HepG2 (cell line): Measurements from ENCODE around the gene CFAP43. TPM values are rescaled to one million over a fixed set of nuclear protein-coding genes. Genes with fewer than 3 reads are reported as not detected.

Source experiments
- ATAC-seq: fragments of 200-7000 bp; cut with Tn5 transposase; 3 replicates; pipeline ENCODE4 v1.9.1; 2020; ENCODE audit warnings: mild to moderate bottlenecking, moderate library complexity
- BruUV-seq: library from RNA; stranded (reverse); fragments of 400-500 nt; replicated peaks from 2 replicates; lab custom pipeline; 2021; lab: Mats Ljungman, UMichigan
- CTCF ChIA-PET: fragments of 300-600 bp; formaldehyde crosslinking; extraction: SDS; loops from one replicate; lab custom pipeline; 2021; ENCODE audit warnings: low total read pairs, inconsistent platforms, low intra/inter-chr PET ratio; lab: Yijun Ruan, JAX
- POLR2A ChIA-PET: fragments of 350-600 bp; sonication (Branson Sonifier 250); formaldehyde crosslinking; loops from one replicate; lab custom pipeline; 2020; ENCODE audit warnings: antibody characterized with exemption, inconsistent platforms; lab: Yijun Ruan, JAX
- DNase-seq: peaks from one replicate; pipeline ENCODE4 v3.0.0-alpha.2; 2015; ENCODE audit warnings: low spot score
- FAIRE-seq: peaks from 3 replicates; lab custom pipeline; 2011; peaks lifted over from hg19 to GRCh38; lab: Jason Lieb, UNC
- H2AFZ ChIP-seq: one replicate; pipeline ENCODE4 v1.6.1; 2011; ENCODE audit warnings: low read length, inconsistent platforms
- H3K27ac ChIP-seq: fragments of 300-600 bp; 3 replicates; pipeline ENCODE4 v1.8.0; 2011; ENCODE audit warnings: mixed run types, mild to moderate bottlenecking, mixed read lengths, low read length, inconsistent platforms; ENCODE audit not compliant: insufficient read depth; ENCODE audit errors: extremely low read length
- H3K27me3 ChIP-seq, 2 experiments: fragments of 200-600 bp in 1 of 2; 2 replicates in 1 of 2; 3 replicates in 1 of 2; pipeline versions ENCODE4 v1.6.0 to v1.8.0; 2011; ENCODE audit warnings: low read length in 2 of 2, mild to moderate bottlenecking in 2 of 2, moderate library complexity in 2 of 2, inconsistent platforms in 1 of 2; ENCODE audit not compliant: insufficient read depth in 2 of 2, control insufficient read depth in 1 of 2
- H3K36me3 ChIP-seq, 2 experiments: fragments of 200-600 bp in 1 of 2; replicated peaks in 1 of 2; 2 replicates in 1 of 2; 3 replicates in 1 of 2; pipeline versions ENCODE4 v1.5.1 to v1.8.0; 2011; ENCODE audit warnings: low read length in 2 of 2, inconsistent platforms in 1 of 2; ENCODE audit not compliant: insufficient read depth in 2 of 2, control insufficient read depth in 1 of 2
- H3K4me1 ChIP-seq: 2 replicates; pipeline ENCODE4 v1.5.1; 2012; ENCODE audit warnings: low read length, inconsistent platforms; ENCODE audit not compliant: insufficient read depth
- H3K4me2 ChIP-seq: 2 replicates; pipeline ENCODE4 v1.6.0; 2011; ENCODE audit warnings: low read depth, low read length, inconsistent platforms
- H3K4me3 ChIP-seq, 3 experiments: fragments of 200-600 bp in 1 of 3; sonication (generic), shearing (Covaris generic) in 1 of 3; replicated peaks in 1 of 3; 2 replicates each; pipeline ENCODE4 v1.5.1; 2011 to 2016; ENCODE audit warnings: low read length in 3 of 3, inconsistent platforms in 2 of 3, low read depth in 2 of 3, mild to moderate bottlenecking in 2 of 3, control low read depth in 1 of 3, mixed read lengths in 1 of 3; ENCODE audit not compliant: insufficient read depth in 1 of 3
- H3K79me2 ChIP-seq: one replicate; pipeline ENCODE4 v1.6.1; 2011; ENCODE audit warnings: low read length, inconsistent platforms; ENCODE audit not compliant: insufficient read depth
- H3K9ac ChIP-seq: 2 replicates; pipeline ENCODE4 v1.6.0; 2011; ENCODE audit warnings: mild to moderate bottlenecking, low read depth, low read length, inconsistent platforms; ENCODE audit not compliant: insufficient read depth
- H3K9me3 ChIP-seq: 2 replicates; pipeline ENCODE4 v1.5.1; 2012; ENCODE audit warnings: mild to moderate bottlenecking, low read length
- H4K20me1 ChIP-seq: 2 replicates; pipeline ENCODE4 v1.6.0; 2011; ENCODE audit warnings: inconsistent platforms, mild to moderate bottlenecking, low read length, moderate library complexity; ENCODE audit not compliant: insufficient read depth
- ARID5B ChIP-seq: IDR thresholded peaks from 2 replicates; pipeline ENCODE4 v1.4.0; 2020; ENCODE audit warnings: mild to moderate bottlenecking, missing genetic modification reagents
- NFRKB ChIP-seq: fragments of 450-650 bp; IDR thresholded peaks from 2 replicates; pipeline ENCODE4 v1.6.1; 2017
- PHF21A ChIP-seq: sonication (generic); formaldehyde crosslinking; IDR thresholded peaks from 2 replicates; pipeline ENCODE4 v1.5.0; 2020; ENCODE audit warnings: mild to moderate bottlenecking, missing genetic modification reagents
- RNF219 ChIP-seq: sonication (generic); formaldehyde crosslinking; IDR thresholded peaks from 2 replicates; pipeline ENCODE4 v1.5.0; 2020; ENCODE audit warnings: mild to moderate bottlenecking, missing genetic modification reagents
- SALL1 ChIP-seq: sonication (generic); formaldehyde crosslinking; IDR thresholded peaks from 2 replicates; pipeline ENCODE4 v1.8.0; 2022; ENCODE audit warnings: mild to moderate bottlenecking, missing genetic modification reagents
- ZBTB3 ChIP-seq: sonication (generic); formaldehyde crosslinking; IDR thresholded peaks from 2 replicates; pipeline ENCODE4 v1.4.0; 2020; ENCODE audit warnings: low read depth, mild to moderate bottlenecking, moderate library complexity, missing genetic modification reagents, borderline replicate concordance
- ZNF256 ChIP-seq: sonication (generic); formaldehyde crosslinking; conservative IDR thresholded peaks from 2 replicates; pipeline ENCODE4 v1.4.0; 2020; ENCODE audit warnings: missing genetic modification reagents
- ZNF33A ChIP-seq: sonication (generic); formaldehyde crosslinking; IDR thresholded peaks from 2 replicates; pipeline ENCODE4 v1.5.1; 2020; ENCODE audit warnings: missing genetic modification reagents, mild to moderate bottlenecking, moderate library complexity, borderline replicate concordance
- ZNF609 ChIP-seq: sonication (generic); formaldehyde crosslinking; IDR thresholded peaks from 2 replicates; pipeline ENCODE4 v1.4.0; 2020; ENCODE audit warnings: mild to moderate bottlenecking, missing genetic modification reagents, borderline replicate concordance
- whole genome bisulfite sequencing: methylation state at CpG from one replicate; pipeline ENCODE4 v1.1.6; 2017; ENCODE audit warnings: low lambda C conversion rate; 5-methylcytosine and 5-hydroxymethylcytosine counted together
- in situ Hi-C: cut with HindIII; loops from 2 replicates; pipeline ENCODE4 v1.10.0; 2017; ENCODE audit warnings: low pct_unique_long_range_greater_than_20kb; ENCODE audit not compliant: extremely low pct_ligation_motif_present
- intact Hi-C: fragments of 100-400 bp; cut with micrococcal nuclease; formaldehyde crosslinking; loops from one replicate; pipeline ENCODE4 v1.10.0; 2022; ENCODE audit not compliant: unreplicated experiment
- polyA plus RNA-seq, 8 experiments: library from polyadenylated mRNA; depleted of rRNA in 3 of 8; stranded (reverse) in 7 of 8; unstranded in 1 of 8; fragments of >200 nt; fragmentation: Illumina TruSeq in 4 of 8; extraction: Trizol in 4 of 8; gene quantifications; 2 replicates each; pipeline versions ENCODE4 v1.2.1 to v1.2.3, GENCODE V29; 2011 to 2016; ENCODE audit warnings: low read depth in 4 of 8, missing spikeins in 1 of 8, mixed read lengths in 1 of 8; ENCODE audit not compliant: insufficient read depth in 1 of 8
- total RNA-seq, 5 experiments: library from RNA; depleted of rRNA; stranded (reverse); fragments of >200 nt; fragmentation: Illumina TruSeq; extraction: Trizol; gene quantifications; 2 replicates each; pipeline ENCODE4 v1.2.3, GENCODE V29; 2016; ENCODE audit warnings: low read depth in 1 of 5
- TF ChIP-seq, protein P1 (sequence below): sonication (generic); formaldehyde crosslinking; IDR thresholded peaks from 2 replicates; pipeline ENCODE4 v1.8.1; 2023; ENCODE audit warnings: missing genetic modification reagents, inconsistent platforms, borderline replicate concordance

The CFAP43 gene
- total and polyA plus RNA-seq, 2 of the 13 experiments (the other 11 are each of a cell fraction or from before 2014, with no cell fraction given), result 0.24 to 0.38 TPM

- 30% methylated on average over 3 of the region's 3 CpGs for WGBS
- no peak overlapping the region for H3K4me2 ChIP-seq
- POLR2A ChIA-PET, result no interaction called here
- H3K4me1 ChIP-seq, result peaks cover 85% of the 10 kb centered on the region
- DNase-seq (no peak), FAIRE-seq (no peak), ATAC-seq (peak; percentile 59)
- no TSS peak for BruUV-seq
- in situ Hi-C loops (no loop called here), intact Hi-C loops (no loop called here)
- H3K9ac ChIP-seq, result no peak overlapping the region
- no peaks in the 10 kb centered on the region for H3K79me2 ChIP-seq
- no peaks in the 10 kb centered on the region for H3K36me3 ChIP-seq
- no peaks in the 10 kb centered on the region for H4K20me1 ChIP-seq
- H3K9me3 ChIP-seq, result no peaks in the 10 kb centered on the region
- H2AFZ ChIP-seq, result no peak overlapping the region
- CTCF ChIA-PET, result no interaction called here
- H3K27ac ChIP-seq, result no peak overlapping the region
- H3K27me3 ChIP-seq, result no peaks in the 10 kb centered on the region
- no peak overlapping the region for H3K4me3 ChIP-seq
- TF ChIP-seq PHF21A (CRISPR knock-in tag), result 0 out of 2 replicates have a peak, but pooled peaks have one; percentile 9
- TF ChIP-seq ZNF609 (CRISPR knock-in tag), result peak; percentile 60; the same call in 1 of the 2 replicates
- peak; percentile 29; the same call in 1 of the 2 replicates for TF ChIP-seq SALL1 (CRISPR knock-in tag)
- no peak for TF ChIP-seq NFRKB
- no peak for TF ChIP-seq ZNF256 (CRISPR knock-in tag)
- no peak for TF ChIP-seq RNF219 (CRISPR knock-in tag)
- no peak for TF ChIP-seq ZNF33A
- peak; percentile 44; the same call in 1 of the 2 replicates for TF ChIP-seq ARID5B (CRISPR knock-in tag)
- TF ChIP-seq ZBTB3 (CRISPR knock-in tag), result no peak
- TF ChIP-seq, protein P1, sequence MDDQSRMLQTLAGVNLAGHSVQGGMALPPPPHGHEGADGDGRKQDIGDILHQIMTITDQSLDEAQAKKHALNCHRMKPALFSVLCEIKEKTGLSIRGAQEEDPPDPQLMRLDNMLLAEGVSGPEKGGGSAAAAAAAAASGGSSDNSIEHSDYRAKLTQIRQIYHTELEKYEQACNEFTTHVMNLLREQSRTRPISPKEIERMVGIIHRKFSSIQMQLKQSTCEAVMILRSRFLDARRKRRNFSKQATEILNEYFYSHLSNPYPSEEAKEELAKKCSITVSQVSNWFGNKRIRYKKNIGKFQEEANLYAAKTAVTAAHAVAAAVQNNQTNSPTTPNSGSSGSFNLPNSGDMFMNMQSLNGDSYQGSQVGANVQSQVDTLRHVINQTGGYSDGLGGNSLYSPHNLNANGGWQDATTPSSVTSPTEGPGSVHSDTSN (CRISPR knock-in tag), result no peak
These were observed 49.5 kb upstream of the CFAP43 start for GRCh38 chr10:104281694-104282093.
